ENCODE data around the gene NDUFAB1.

The NDUFAB1 gene

DNA sequence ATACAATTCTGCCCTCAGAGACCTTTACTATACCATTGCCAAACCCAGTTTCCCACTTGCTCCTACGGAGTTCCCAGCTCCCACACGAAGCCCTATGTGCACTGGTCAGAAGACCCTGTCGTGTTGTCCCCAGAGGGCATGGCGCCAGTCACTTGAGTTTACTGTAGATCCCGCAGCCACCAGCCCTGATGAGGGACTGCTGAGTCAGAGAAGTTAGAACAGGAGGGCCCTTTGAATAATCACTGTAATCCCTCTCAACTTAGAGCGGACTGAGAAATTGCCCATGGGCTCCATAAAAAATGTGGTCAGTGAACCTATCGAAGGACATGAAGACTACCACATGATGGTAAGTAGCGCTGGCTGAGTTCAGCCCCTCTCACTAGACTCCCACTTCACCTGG, 29.4 kb downstream of the NDUFAB1 start:
- TF ChIP-seq TAF1 (IDR thresholded peaks at IDR 0.05; ENCODE audit: borderline replicate concordance, insufficient read depth, low read length) (no peak), SIN3A (IDR thresholded peaks at IDR 0.05; ENCODE audit: borderline replicate concordance, insufficient read depth, low read length) (no peak), FOXP2 (optimal IDR thresholded peaks at IDR 0.05; ENCODE audit: borderline replicate concordance, extremely low read depth, extremely low read length, insufficient read depth) (no peak), POLR2AphosphoS5 (IDR thresholded peaks at IDR 0.05; ENCODE audit: low read depth, low read length) (no peak)
- TF ChIP-seq, protein P1, sequence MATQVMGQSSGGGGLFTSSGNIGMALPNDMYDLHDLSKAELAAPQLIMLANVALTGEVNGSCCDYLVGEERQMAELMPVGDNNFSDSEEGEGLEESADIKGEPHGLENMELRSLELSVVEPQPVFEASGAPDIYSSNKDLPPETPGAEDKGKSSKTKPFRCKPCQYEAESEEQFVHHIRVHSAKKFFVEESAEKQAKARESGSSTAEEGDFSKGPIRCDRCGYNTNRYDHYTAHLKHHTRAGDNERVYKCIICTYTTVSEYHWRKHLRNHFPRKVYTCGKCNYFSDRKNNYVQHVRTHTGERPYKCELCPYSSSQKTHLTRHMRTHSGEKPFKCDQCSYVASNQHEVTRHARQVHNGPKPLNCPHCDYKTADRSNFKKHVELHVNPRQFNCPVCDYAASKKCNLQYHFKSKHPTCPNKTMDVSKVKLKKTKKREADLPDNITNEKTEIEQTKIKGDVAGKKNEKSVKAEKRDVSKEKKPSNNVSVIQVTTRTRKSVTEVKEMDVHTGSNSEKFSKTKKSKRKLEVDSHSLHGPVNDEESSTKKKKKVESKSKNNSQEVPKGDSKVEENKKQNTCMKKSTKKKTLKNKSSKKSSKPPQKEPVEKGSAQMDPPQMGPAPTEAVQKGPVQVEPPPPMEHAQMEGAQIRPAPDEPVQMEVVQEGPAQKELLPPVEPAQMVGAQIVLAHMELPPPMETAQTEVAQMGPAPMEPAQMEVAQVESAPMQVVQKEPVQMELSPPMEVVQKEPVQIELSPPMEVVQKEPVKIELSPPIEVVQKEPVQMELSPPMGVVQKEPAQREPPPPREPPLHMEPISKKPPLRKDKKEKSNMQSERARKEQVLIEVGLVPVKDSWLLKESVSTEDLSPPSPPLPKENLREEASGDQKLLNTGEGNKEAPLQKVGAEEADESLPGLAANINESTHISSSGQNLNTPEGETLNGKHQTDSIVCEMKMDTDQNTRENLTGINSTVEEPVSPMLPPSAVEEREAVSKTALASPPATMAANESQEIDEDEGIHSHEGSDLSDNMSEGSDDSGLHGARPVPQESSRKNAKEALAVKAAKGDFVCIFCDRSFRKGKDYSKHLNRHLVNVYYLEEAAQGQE (IDR thresholded peaks at IDR 0.05; ENCODE audit: insufficient read depth in 1 of 2, low read depth in 2 of 2, low read length in 2 of 2) = no peak

DNA sequence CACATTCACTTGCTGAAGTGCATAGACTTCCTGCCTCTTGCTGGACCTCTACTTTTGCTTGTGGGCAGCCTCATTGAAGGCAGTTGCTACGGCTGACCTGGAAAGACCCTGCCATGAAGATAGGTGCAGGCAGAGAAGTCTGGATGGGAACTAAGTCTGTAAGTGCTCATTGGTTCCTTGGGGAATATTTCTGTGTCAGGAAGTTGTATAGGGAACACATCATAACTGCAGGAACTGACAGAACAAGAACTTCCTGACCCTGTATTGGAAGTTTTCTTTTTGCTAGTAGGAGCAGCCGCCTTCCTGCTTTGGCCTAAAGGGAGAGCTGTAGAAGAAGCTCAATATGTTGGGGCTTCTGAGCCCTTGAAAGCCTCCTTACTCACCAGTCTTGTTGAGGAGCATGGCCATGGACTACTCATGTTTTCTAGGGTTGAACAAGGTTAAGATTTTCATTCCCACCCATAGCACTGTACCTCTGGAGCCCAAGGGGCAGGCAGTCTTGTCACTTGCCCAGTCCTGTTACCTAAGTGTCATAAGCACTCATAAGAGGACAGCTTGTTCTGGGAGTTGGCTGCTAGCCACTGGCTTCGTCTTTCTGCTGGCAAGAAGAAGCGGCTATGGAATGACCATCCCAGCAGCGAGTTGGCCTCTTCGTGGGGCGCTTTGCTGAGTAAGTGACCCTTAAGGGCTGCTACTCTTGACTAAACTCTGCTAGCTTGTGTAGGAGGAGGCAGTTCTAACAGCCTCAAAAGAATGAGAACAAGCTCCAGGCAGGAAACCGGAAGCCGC, 31.3 kb downstream of the NDUFAB1 start:
- TF ChIP-seq SIN3A (IDR thresholded peaks at IDR 0.05; ENCODE audit: borderline replicate concordance, insufficient read depth, low read length) = no peak
- TF ChIP-seq TAF1 (IDR thresholded peaks at IDR 0.05; ENCODE audit: borderline replicate concordance, insufficient read depth, low read length) = no peak
- no peak for TF ChIP-seq POLR2AphosphoS5 (IDR thresholded peaks at IDR 0.05; ENCODE audit: low read depth, low read length)
- TF ChIP-seq, protein P1 (IDR thresholded peaks at IDR 0.05; ENCODE audit: insufficient read depth in 1 of 2, low read depth in 2 of 2, low read length in 2 of 2) = no peak
- no peak for TF ChIP-seq FOXP2 (optimal IDR thresholded peaks at IDR 0.05; ENCODE audit: borderline replicate concordance, extremely low read depth, extremely low read length, insufficient read depth)

DNA sequence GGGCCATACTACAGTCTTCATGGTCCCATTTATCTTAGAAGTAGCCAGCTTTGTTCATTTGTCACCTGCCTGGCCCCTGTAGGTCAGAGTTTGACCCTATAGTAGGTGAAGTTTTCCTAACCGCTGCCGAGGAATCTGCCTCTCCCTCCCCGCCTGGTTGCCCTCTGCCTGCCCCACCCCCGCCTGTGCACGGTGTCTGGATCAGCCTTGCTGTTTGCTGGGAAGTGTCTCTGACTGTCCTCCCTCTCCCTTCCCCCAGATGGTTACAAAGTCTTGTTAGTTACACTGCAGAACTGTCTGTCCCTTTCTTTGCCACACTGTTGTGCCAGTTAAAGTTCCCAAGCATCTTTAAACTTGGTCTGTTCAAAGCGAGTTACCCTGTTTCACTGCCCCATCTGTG, 32.9 kb downstream of the NDUFAB1 start:
- TF ChIP-seq TAF1 (IDR thresholded peaks at IDR 0.05; ENCODE audit: borderline replicate concordance, insufficient read depth, low read length) = no peak
- TF ChIP-seq FOXP2 (optimal IDR thresholded peaks at IDR 0.05; ENCODE audit: borderline replicate concordance, extremely low read depth, extremely low read length, insufficient read depth) = no peak
- TF ChIP-seq POLR2AphosphoS5 (IDR thresholded peaks at IDR 0.05; ENCODE audit: low read depth, low read length) = no peak
- TF ChIP-seq SIN3A (IDR thresholded peaks at IDR 0.05; ENCODE audit: borderline replicate concordance, insufficient read depth, low read length) = no peak
- TF ChIP-seq, protein P1 (IDR thresholded peaks at IDR 0.05; ENCODE audit: insufficient read depth in 1 of 2, low read depth in 2 of 2, low read length in 2 of 2) = no peak

DNA sequence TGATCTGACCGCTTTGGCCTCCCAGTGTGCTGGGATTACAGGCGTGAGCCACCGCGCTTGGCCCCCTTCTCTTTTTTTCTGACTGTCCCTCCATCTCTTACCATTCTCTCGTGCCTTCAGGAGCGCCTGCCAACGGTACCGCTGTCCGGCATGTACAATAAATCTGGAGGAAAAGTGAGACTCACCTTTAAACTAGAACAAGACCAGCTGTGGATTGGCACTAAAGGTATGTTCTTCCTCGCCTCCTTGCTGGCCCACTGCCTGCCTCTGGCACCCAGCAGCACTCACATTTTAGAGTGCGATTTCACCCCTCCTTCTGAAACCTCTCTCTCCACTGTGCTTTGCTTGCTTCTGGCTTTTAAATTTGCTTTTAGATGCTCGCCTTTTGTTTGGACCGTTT, 33.6 kb downstream of the NDUFAB1 start:
- no peak for TF ChIP-seq SIN3A (IDR thresholded peaks at IDR 0.05; ENCODE audit: borderline replicate concordance, insufficient read depth, low read length)
- TF ChIP-seq POLR2AphosphoS5 (IDR thresholded peaks at IDR 0.05; ENCODE audit: low read depth, low read length) = no peak
- TF ChIP-seq FOXP2 (optimal IDR thresholded peaks at IDR 0.05; ENCODE audit: borderline replicate concordance, extremely low read depth, extremely low read length, insufficient read depth) = no peak
- TF ChIP-seq, protein P1 (IDR thresholded peaks at IDR 0.05; ENCODE audit: insufficient read depth in 1 of 2, low read depth in 2 of 2, low read length in 2 of 2) = no peak
- no peak for TF ChIP-seq TAF1 (IDR thresholded peaks at IDR 0.05; ENCODE audit: borderline replicate concordance, insufficient read depth, low read length)
